H9 (cell line): ENCODE measurements around the gene TUBB6. TPM values are rescaled to one million over a fixed set of nuclear protein-coding genes. Genes with fewer than 3 reads are reported as not detected.
A peak's percentile ranks its signal among the peaks of the same experiment; 100 is the strongest.

Experiments
- DNase-seq: peaks from one replicate; pipeline ENCODE4 v3.0.0-alpha.2; 2017
- H2AFZ ChIP-seq: one replicate; pipeline ENCODE4 v1.6.1; 2013; ENCODE audit warnings: mild to moderate bottlenecking, low read length, control low read depth, moderate library complexity
- H2AK5ac ChIP-seq: 2 replicates; pipeline ENCODE4 v1.6.1; 2013; ENCODE audit warnings: low read length, control low read depth, mixed read lengths; ENCODE audit not compliant: insufficient read length
- H2BK120ac ChIP-seq: one replicate; pipeline ENCODE4 v1.6.1; 2013; ENCODE audit warnings: low read depth, mild to moderate bottlenecking, low read length, control low read depth, inconsistent platforms; ENCODE audit not compliant: poor library complexity, severe bottlenecking
- H2BK12ac ChIP-seq: 2 replicates; pipeline ENCODE4 v1.6.1; 2013; ENCODE audit warnings: low read length, control low read depth, mixed read lengths, low read depth; ENCODE audit not compliant: insufficient read length
- H2BK15ac ChIP-seq: 2 replicates; pipeline ENCODE4 v1.6.1; 2013; ENCODE audit warnings: low read depth, low read length, control low read depth
- H2BK20ac ChIP-seq: one replicate; pipeline ENCODE4 v1.6.1; 2013; ENCODE audit warnings: low read depth, mild to moderate bottlenecking, low read length, control low read depth, inconsistent platforms; ENCODE audit not compliant: poor library complexity, severe bottlenecking
- H2BK5ac ChIP-seq: 2 replicates; pipeline ENCODE4 v1.6.1; 2013; ENCODE audit warnings: low read length, control low read depth, mixed read lengths; ENCODE audit not compliant: insufficient read length
- H3K14ac ChIP-seq: 2 replicates; pipeline ENCODE4 v1.6.1; 2013; ENCODE audit warnings: low read length, control low read depth; ENCODE audit not compliant: insufficient read depth
- H3K18ac ChIP-seq: 2 replicates; pipeline ENCODE4 v1.6.1; 2013; ENCODE audit warnings: low read depth, mild to moderate bottlenecking, mixed read lengths, low read length, control low read depth; ENCODE audit not compliant: insufficient read length
- H3K23ac ChIP-seq: 2 replicates; pipeline ENCODE4 v1.6.1; 2013; ENCODE audit warnings: low read length, control low read depth, mixed read lengths, low read depth; ENCODE audit not compliant: insufficient read length
- H3K23me2 ChIP-seq: 2 replicates; pipeline ENCODE4 v1.6.1; 2013; ENCODE audit warnings: low read depth, mild to moderate bottlenecking, mixed read lengths, low read length, control low read depth; ENCODE audit not compliant: insufficient read length, poor library complexity, severe bottlenecking
- H3K27ac ChIP-seq: 2 replicates; pipeline ENCODE4 v1.5.1; 2013; ENCODE audit warnings: low read length, control low read depth, mixed read lengths, low read depth; ENCODE audit not compliant: insufficient read length
- H3K27me3 ChIP-seq: 2 replicates; pipeline ENCODE4 v1.6.1; 2013; ENCODE audit warnings: low read length, control low read depth, inconsistent platforms; ENCODE audit not compliant: insufficient read depth
- H3K4ac ChIP-seq: 2 replicates; pipeline ENCODE4 v1.6.1; 2013; ENCODE audit warnings: low read depth, mild to moderate bottlenecking, control low read depth, inconsistent platforms, low read length, moderate library complexity
- H3K4me1 ChIP-seq: 2 replicates; pipeline ENCODE4 v1.6.1; 2013; ENCODE audit warnings: low read length, control low read depth, inconsistent platforms; ENCODE audit not compliant: insufficient read depth
- H3K4me2 ChIP-seq: 2 replicates; pipeline ENCODE4 v1.6.1; 2013; ENCODE audit warnings: low read length, control low read depth, mixed read lengths; ENCODE audit not compliant: insufficient read length, insufficient read depth
- H3K56ac ChIP-seq: 2 replicates; pipeline ENCODE4 v1.6.1; 2013; ENCODE audit warnings: low read depth, mild to moderate bottlenecking, mixed read lengths, low read length, control low read depth; ENCODE audit not compliant: insufficient read length
- H3K79me1 ChIP-seq: 2 replicates; pipeline ENCODE4 v1.6.1; 2013; ENCODE audit warnings: low read depth, mild to moderate bottlenecking, moderate library complexity, low read length, control low read depth, inconsistent platforms; ENCODE audit not compliant: insufficient read depth, poor library complexity, severe bottlenecking
- H3K79me2 ChIP-seq: 2 replicates; pipeline ENCODE4 v1.6.1; 2013; ENCODE audit warnings: low read length, control low read depth, inconsistent platforms; ENCODE audit not compliant: insufficient read depth
- H3K9ac ChIP-seq: 2 replicates; pipeline ENCODE4 v1.6.1; 2013; ENCODE audit warnings: low read length, control low read depth, mixed read lengths; ENCODE audit not compliant: insufficient read length; ENCODE audit errors: extremely low read depth
- H3K9me3 ChIP-seq: one replicate; pipeline ENCODE4 v1.6.1; 2013; ENCODE audit warnings: low read depth, low read length, inconsistent platforms; ENCODE audit not compliant: control insufficient read depth
- H3T11ph ChIP-seq: one replicate; pipeline ENCODE4 v1.6.1; 2013; ENCODE audit warnings: mild to moderate bottlenecking, low read length, control low read depth, inconsistent platforms
- H4K20me1 ChIP-seq: one replicate; pipeline ENCODE4 v1.6.1; 2013; ENCODE audit not compliant: control insufficient read depth, insufficient read length, insufficient read depth
- H4K5ac ChIP-seq: 2 replicates; pipeline ENCODE4 v1.6.1; 2013; ENCODE audit warnings: low read depth, mild to moderate bottlenecking, mixed read lengths, low read length, control low read depth; ENCODE audit not compliant: insufficient read length
- H4K8ac ChIP-seq: replicated peaks from 2 replicates; pipeline ENCODE4 v1.6.1; 2013; ENCODE audit warnings: low read length, control low read depth, mixed read lengths, low read depth; ENCODE audit not compliant: insufficient read length
- H4K91ac ChIP-seq: 2 replicates; pipeline ENCODE4 v1.6.1; 2013; ENCODE audit warnings: low read depth, mild to moderate bottlenecking, moderate library complexity, mixed read lengths, low read length, control low read depth; ENCODE audit not compliant: insufficient read length
- H3K27ac Mint-ChIP-seq, 3 experiments: 2 replicates in 2 of 3; 3 replicates in 1 of 3; pipeline ENCODE4 v1.8.0; 2020 to 2021; ENCODE audit warnings: mixed read lengths in 3 of 3, mild to moderate bottlenecking in 1 of 3, moderate library complexity in 1 of 3
- H3K27me3 Mint-ChIP-seq: 2 replicates; pipeline ENCODE4 v1.8.0; 2021; ENCODE audit warnings: low read depth, mild to moderate bottlenecking, moderate library complexity, mixed read lengths
- H3K36me3 Mint-ChIP-seq, 3 experiments: 2 replicates in 2 of 3; 3 replicates in 1 of 3; pipeline ENCODE4 v1.8.0; 2020 to 2021; ENCODE audit warnings: low read depth in 3 of 3, mixed read lengths in 3 of 3; ENCODE audit not compliant: insufficient read depth in 1 of 3
- H3K4me1 Mint-ChIP-seq, 2 experiments: 2 replicates each; pipeline ENCODE4 v1.8.0; 2020; ENCODE audit warnings: mixed read lengths in 2 of 2
- H3K4me3 Mint-ChIP-seq, 2 experiments: 2 replicates in 1 of 2; 3 replicates in 1 of 2; pipeline ENCODE4 v1.8.0; 2020 to 2021; ENCODE audit warnings: mild to moderate bottlenecking in 2 of 2, mixed read lengths in 2 of 2, moderate library complexity in 1 of 2
- H3K9me3 Mint-ChIP-seq, 2 experiments: 2 replicates in 1 of 2; 3 replicates in 1 of 2; pipeline ENCODE4 v1.8.0; 2020; ENCODE audit warnings: mild to moderate bottlenecking in 2 of 2, mixed read lengths in 2 of 2, moderate library complexity in 1 of 2
- WGBS: extraction: QIAGEN DNeasy Blood & Tissue Kit; methylation state at CpG from one replicate; pipeline ENCODE4 v1.1.7; 2013; ENCODE audit warnings: missing lambda C conversion rate, low lambda C conversion rate, mixed read lengths; ENCODE audit not compliant: insufficient read length; ENCODE audit errors: extremely low coverage; 5-methylcytosine and 5-hydroxymethylcytosine counted together
- total RNA-seq: library from RNA; stranded (reverse); gene quantifications from 2 replicates; pipeline ENCODE4 v1.2.1, GENCODE V29; 2021
- TF ChIP-seq, protein P1 (sequence below): fragments of 200-600 bp; sonication (generic); conservative IDR thresholded peaks from 3 replicates; pipeline ENCODE4 v1.8.0; 2021; ENCODE audit warnings: antibody characterized with exemption, mild to moderate bottlenecking

Gene TUBB6
- total RNA-seq, 1 experiment from 2014 or later: 134 TPM

DNA sequence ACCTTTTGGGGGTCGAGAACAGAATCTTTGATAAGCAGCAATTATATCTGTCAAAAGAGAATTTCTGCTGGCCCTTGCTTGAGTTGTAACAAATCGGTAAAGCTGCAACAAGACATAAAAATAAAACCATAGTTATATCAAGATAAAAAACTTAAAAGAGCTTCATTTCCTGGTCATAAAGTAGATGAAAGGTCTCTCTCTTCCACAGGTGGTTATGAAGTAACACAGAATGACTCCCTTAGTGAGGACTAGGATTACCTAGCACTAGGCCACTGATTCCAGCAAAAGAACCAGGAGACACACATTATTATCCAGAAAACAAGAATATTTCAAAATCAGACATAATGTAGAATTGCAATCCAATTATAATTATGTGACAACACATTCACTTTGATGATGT lies 63.5 kb downstream of the TUBB6 start:
- no peak overlapping the region for H3K9ac ChIP-seq
- H2BK15ac ChIP-seq: no peak overlapping the region
- no peak overlapping the region for H3K4me3 Mint-ChIP-seq
- H3K4me1 ChIP-seq: peaks cover 4% of the 10 kb centered on the region; the same call in 1 of the 2 replicates
- no peak for DNase-seq
- no peak overlapping the region for H2BK12ac ChIP-seq
- H2BK20ac ChIP-seq: no peak overlapping the region
- no peak overlapping the region for H4K8ac ChIP-seq
- H3K27me3 ChIP-seq: no peaks in the 10 kb centered on the region
- no peak overlapping the region for H3K27ac ChIP-seq
- H3K4me1 Mint-ChIP-seq: peaks cover 21 to 25% of the 10 kb centered on the region in 2 experiments
- H3K9me3 ChIP-seq: no peaks in the 10 kb centered on the region
- H2BK120ac ChIP-seq: no peak overlapping the region
- no peaks in the 10 kb centered on the region for H3K27me3 Mint-ChIP-seq
- H4K20me1 ChIP-seq: no peaks in the 10 kb centered on the region
- H2AK5ac ChIP-seq: no peak overlapping the region
- TF ChIP-seq, protein P1, sequence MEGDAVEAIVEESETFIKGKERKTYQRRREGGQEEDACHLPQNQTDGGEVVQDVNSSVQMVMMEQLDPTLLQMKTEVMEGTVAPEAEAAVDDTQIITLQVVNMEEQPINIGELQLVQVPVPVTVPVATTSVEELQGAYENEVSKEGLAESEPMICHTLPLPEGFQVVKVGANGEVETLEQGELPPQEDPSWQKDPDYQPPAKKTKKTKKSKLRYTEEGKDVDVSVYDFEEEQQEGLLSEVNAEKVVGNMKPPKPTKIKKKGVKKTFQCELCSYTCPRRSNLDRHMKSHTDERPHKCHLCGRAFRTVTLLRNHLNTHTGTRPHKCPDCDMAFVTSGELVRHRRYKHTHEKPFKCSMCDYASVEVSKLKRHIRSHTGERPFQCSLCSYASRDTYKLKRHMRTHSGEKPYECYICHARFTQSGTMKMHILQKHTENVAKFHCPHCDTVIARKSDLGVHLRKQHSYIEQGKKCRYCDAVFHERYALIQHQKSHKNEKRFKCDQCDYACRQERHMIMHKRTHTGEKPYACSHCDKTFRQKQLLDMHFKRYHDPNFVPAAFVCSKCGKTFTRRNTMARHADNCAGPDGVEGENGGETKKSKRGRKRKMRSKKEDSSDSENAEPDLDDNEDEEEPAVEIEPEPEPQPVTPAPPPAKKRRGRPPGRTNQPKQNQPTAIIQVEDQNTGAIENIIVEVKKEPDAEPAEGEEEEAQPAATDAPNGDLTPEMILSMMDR: no peak
- H3T11ph ChIP-seq: no peak overlapping the region
- H4K91ac ChIP-seq: no peak overlapping the region
- H2BK5ac ChIP-seq: no peak overlapping the region
- H3K4me2 ChIP-seq: no peak overlapping the region
- no peaks in the 10 kb centered on the region for H3K9me3 Mint-ChIP-seq
- H3K23ac ChIP-seq: no peak overlapping the region
- no peak overlapping the region for H2AFZ ChIP-seq
- H4K5ac ChIP-seq: no peak overlapping the region
- H3K27ac Mint-ChIP-seq: peak overlapping the region in 1 of 3 experiments; percentile 57; a peak in 2 of 7 replicates
- H3K14ac ChIP-seq: no peak overlapping the region
- no peaks in the 10 kb centered on the region for H3K79me1 ChIP-seq
- no peak overlapping the region for H3K56ac ChIP-seq
- peaks cover 42% of the 10 kb centered on the region for H3K79me2 ChIP-seq
- H3K4ac ChIP-seq: no peak overlapping the region
- no CpG with 5 or more reads among the region's 2 CpGs for WGBS
- no peak overlapping the region for H3K18ac ChIP-seq
- H3K36me3 Mint-ChIP-seq: peaks cover 12 to 36% (median 19%) of the 10 kb centered on the region in 3 experiments
- H3K23me2 ChIP-seq: peaks cover 8% of the 10 kb centered on the region
